HG02970 (cell line): Measurements from ENCODE around the gene LIMA1.
"Not testable (repeated sequence)": the region's sequence is repeated elsewhere in the genome, so short reads cannot be mapped to it uniquely, and the experiment has no call there.

ENCODE experiments used
- ATAC-seq: cut with Tn5 transposase; IDR thresholded peaks from one replicate; pipeline ENCODE4 v1.9.1; 2021; ENCODE audit warnings: mild to moderate bottlenecking, moderate library complexity, moderate number of reproducible peaks; ENCODE audit not compliant: unreplicated experiment, low FRiP score

The LIMA1 gene

DNA sequence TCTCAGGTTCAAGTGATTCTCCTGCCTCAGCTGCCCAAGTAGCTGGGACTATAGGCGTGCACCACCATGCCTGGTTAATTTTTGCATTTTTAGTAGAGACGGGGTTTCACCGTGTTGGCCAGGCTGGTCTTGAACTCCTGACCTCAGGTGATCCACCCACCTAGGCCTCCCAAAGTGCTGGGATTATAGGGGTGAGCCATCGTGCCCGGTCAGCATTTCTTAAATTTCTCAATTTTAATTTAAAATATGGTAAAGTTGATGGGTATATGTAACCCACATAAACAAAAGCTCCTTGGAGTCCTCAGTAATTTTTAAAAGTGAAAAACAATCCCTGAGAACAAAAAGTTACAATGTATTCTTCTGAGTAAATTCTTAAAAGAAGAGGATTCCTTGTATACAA, 128.4 kb downstream of the LIMA1 start:
- ATAC-seq = not testable (repeated sequence)

DNA sequence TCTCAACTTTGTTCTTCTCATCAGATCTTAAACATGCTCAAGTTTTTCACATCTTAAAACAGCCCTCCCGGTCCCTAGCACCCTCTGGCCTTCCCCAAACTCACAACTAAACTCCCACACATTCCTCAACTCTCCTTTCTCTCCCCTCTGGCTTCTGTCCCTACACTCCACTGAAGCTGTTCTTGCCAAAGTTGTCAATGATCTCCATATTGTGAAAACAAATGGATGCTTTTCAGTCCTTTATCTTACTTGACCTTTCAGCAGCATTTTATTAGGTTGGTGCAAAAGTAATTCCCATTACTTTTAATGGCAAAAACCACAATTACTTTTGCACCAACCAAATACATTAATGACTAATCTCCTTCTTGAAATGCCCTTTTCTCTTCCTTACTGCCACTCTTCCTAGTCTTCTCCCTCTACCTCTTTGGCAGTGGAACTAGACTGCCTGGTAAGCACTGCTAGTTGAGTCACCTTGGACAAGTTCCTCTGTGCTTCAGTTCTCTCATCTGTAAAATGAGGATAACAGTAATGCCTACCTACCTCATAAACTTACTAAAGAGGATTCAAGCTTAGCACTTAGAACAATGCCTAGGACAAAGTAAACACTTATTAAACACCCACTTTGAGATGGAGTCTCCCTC, 132.2 kb downstream of the LIMA1 start:
- ATAC-seq = no peak

DNA sequence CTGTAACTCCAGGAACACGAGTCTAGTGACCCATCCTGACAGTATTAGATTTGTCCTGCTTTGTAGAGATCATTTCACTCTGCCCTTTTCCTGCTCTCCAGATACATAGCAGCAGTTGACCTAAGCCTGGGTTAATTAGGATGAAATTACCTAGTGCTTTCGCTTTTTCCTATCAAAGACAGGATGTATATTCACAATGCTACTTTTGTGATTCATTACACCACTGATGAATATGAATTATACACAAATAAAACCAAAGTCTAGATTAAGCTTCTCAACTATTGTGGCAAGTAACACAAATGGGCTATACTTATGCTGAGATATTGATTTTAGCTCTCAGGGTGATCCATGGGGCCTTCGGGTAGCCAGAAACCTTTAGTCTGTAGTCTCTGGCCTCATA, 134.0 kb downstream of the LIMA1 start:
- ATAC-seq = no peak

DNA sequence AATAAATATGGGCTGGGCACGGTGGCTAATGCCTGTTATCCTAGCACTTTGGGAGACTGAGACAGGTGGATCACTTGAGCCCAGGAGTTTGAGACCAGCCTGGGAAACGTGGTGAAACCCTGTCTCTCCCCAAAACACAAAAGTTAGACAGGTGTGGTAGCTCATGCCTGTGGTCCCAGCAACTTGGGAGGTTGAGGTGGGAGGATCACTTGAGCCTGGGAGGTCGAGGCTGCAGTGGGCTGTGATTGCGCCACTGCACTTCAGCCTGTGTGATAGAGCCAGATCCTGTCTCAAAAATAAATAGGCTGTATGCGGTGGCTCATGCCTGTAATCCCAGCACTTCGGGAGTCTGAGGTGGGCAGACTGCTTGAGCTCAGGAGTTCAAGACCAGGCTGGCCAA, 135.3 kb downstream of the LIMA1 start:
- ATAC-seq = not testable (repeated sequence)

DNA sequence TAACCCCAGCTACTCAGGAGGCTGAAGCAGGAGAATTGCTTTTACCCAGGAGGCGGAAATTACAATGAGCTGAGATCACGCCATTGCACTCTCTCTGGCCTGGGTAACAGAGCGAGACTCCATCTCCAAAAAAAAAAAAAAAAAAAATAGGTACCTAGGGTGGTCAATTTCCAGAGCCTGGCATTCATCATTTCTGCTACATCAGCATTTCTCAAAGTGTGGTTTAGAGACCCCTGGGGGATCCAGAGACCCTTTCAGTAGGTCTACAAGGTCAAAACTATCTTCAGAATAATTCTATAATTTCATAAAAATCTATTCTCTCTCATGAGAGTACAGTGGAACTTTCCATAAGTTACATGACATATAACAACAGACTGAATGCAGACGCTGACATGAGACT, 136.0 kb downstream of the LIMA1 start:
- no peak for ATAC-seq

DNA sequence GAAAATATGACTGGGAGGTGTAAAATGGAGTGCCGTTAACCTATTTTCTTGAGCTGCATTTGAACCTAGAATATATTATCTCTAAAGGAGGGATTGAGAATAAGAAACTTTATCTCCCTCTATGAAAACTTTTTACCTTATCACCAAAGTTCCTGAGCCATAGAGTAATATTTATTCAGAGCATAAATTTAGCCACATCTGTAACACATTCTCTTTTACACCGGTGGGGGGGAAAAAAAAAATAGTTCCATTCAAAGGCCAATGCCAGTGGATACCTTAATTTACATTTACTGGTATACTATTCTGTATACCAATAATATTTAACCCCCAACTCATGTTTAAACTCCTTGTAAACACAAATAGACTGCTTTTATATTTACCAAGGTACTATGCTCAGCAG, 137.9 kb downstream of the LIMA1 start:
- ATAC-seq = no peak

DNA sequence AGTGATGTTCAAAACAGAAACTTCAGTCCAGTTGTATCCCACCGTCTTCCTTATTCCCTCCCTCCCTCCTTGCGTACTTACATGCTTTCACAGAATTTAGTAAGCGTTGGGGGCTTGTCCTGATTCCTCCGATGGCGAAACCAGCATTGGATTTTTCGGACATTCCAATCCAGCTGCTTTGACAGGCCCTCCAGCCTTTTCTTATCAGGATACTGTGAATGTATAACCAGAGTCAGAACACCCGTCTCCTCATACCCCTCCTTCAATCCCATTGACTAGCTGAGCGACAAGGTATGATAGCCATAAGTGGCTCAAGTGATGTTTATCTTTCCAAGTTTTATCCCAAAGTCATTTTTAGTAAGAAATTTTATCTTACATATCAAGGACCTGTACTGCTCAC, 140.3 kb downstream of the LIMA1 start:
- no peak for ATAC-seq

DNA sequence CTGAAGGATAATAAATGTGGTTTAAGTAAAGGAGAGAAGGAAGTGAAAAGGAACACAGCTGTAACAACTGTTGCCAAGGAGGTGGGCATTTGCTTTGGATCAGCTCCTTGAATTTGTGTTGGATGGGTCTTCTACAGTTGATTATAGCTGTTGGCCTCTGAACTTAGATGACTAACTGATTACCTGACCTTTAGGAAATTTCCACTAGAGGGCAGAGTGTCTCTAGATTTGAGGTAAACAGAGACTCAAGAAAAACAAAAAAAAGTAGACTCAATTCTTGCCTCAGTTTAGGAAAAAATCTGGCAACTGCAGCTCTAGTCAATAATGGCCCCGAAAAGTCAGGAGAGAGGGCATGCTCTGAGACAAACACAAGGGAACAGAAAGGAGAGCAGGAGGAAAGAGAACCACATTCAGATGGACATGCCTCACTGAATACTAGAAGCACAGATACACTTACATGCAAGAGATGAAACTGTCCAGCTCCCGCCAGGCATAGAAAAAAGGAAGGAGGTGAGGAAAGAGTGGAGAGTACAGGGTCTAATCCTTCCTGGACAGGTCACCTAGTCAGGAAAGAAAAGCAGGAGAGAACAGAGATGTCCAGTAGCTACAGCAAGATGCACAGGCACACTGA, 150.7 kb downstream of the LIMA1 start:
- no peak for ATAC-seq

DNA sequence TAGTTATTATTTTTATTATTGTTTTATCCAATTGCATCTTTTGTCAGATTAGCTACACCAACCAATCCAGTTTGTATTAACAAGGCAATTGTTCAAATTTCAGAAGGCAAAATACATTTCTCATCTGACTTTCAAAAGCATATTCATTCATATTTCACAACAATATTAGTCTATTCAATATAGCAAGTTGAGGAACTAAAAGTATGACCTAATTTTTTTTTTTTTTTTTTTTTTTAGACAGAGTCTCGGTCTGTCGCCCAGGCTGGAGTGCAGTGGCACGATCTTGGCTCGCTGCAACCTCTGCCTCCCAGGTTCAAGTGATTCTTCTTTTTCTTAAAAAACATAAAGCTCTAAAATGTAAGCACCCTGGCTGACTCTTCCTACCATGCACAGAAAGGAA, 154.0 kb downstream of the LIMA1 start:
- no peak for ATAC-seq

DNA sequence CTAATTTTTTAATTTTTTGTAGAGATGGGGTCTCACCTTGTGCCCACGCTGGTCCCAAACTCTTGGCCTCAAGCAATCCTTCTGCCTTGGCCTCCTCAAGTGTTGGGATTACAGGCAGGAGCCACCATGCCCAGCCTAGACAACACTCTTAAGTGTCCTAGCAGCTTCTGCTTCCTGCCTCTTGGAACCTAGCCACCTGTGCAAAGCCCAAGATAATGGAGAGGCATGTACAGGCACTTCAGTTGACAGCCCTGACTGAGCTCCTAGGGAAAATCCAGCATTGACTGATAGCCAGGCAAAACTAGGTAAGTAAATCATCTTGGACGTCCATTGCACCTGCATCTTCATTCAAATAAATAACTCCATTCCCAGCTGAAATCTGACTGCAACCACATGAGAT, 155.8 kb downstream of the LIMA1 start:
- ATAC-seq = no peak
